Astrocyte (in vitro differentiated cells and primary cell): Measurements from ENCODE around the gene RNF44. TPM values are rescaled to one million over a fixed set of nuclear protein-coding genes. Genes with fewer than 3 reads are reported as not detected.

Experiments
- DNase-seq: peaks from one replicate; pipeline ENCODE4 v3.0.0-alpha.2; 2010; ENCODE audit warnings: low read depth
- FAIRE-seq: peaks from 2 replicates; lab custom pipeline; 2011; peaks lifted over from hg19 to GRCh38; lab: Jason Lieb, UNC
- H2AFZ ChIP-seq: 2 replicates; pipeline ENCODE4 v1.6.0; 2012; ENCODE audit warnings: low read depth, low read length, inconsistent platforms
- H3K27ac ChIP-seq: 2 replicates; pipeline ENCODE4 v1.5.1; 2011; ENCODE audit warnings: low read depth, low read length, inconsistent platforms
- H3K27me3 ChIP-seq: 2 replicates; pipeline ENCODE4 v1.6.0; 2011; ENCODE audit warnings: low read length, inconsistent platforms; ENCODE audit not compliant: insufficient read depth
- H3K36me3 ChIP-seq: 2 replicates; pipeline ENCODE4 v1.5.1; 2011; ENCODE audit warnings: low read length, inconsistent platforms; ENCODE audit not compliant: insufficient read depth
- H3K4me1 ChIP-seq: 2 replicates; pipeline ENCODE4 v1.5.1; 2011; ENCODE audit warnings: low read length, inconsistent platforms; ENCODE audit not compliant: insufficient read depth
- H3K4me2 ChIP-seq: 2 replicates; pipeline ENCODE4 v1.6.0; 2012; ENCODE audit warnings: low read length, inconsistent platforms
- H3K4me3 ChIP-seq: 2 replicates; pipeline ENCODE4 v1.5.1; 2011; ENCODE audit warnings: low read depth, mild to moderate bottlenecking, low read length, inconsistent platforms; ENCODE audit not compliant: insufficient read depth
- H3K79me2 ChIP-seq: 2 replicates; pipeline ENCODE4 v1.6.0; 2012; ENCODE audit warnings: mild to moderate bottlenecking, low read length, inconsistent platforms; ENCODE audit not compliant: insufficient read depth
- H3K9ac ChIP-seq: 2 replicates; pipeline ENCODE4 v1.6.0; 2012; ENCODE audit warnings: mild to moderate bottlenecking, low read length, inconsistent platforms
- H3K9me3 ChIP-seq: 2 replicates; pipeline ENCODE4 v1.5.1; 2012; ENCODE audit warnings: low read depth, mild to moderate bottlenecking, low read length, inconsistent platforms; ENCODE audit not compliant: insufficient read depth
- H4K20me1 ChIP-seq: 2 replicates; pipeline ENCODE4 v1.6.0; 2012; ENCODE audit warnings: low read length, inconsistent platforms; ENCODE audit not compliant: insufficient read depth
- H3K27ac Mint-ChIP-seq: one replicate; pipeline ENCODE4 v1.8.0; 2021; ENCODE audit warnings: mild to moderate bottlenecking, mixed read lengths; ENCODE audit not compliant: unreplicated experiment
- H3K27me3 Mint-ChIP-seq: one replicate; pipeline ENCODE4 v1.8.0; 2021; ENCODE audit warnings: low read depth, mixed read lengths; ENCODE audit not compliant: unreplicated experiment
- H3K36me3 Mint-ChIP-seq: one replicate; pipeline ENCODE4 v1.8.0; 2021; ENCODE audit warnings: low read depth, mixed read lengths; ENCODE audit not compliant: unreplicated experiment
- H3K4me1 Mint-ChIP-seq: one replicate; pipeline ENCODE4 v1.8.0; 2021; ENCODE audit warnings: low read depth, mixed read lengths; ENCODE audit not compliant: unreplicated experiment
- H3K4me3 Mint-ChIP-seq: one replicate; pipeline ENCODE4 v1.8.0; 2021; ENCODE audit warnings: mild to moderate bottlenecking, moderate library complexity, mixed read lengths; ENCODE audit not compliant: unreplicated experiment
- H3K9me3 Mint-ChIP-seq: one replicate; pipeline ENCODE4 v1.8.0; 2021; ENCODE audit warnings: mild to moderate bottlenecking, mixed read lengths; ENCODE audit not compliant: unreplicated experiment
- EZH2 ChIP-seq: IDR thresholded peaks from 2 replicates; pipeline ENCODE4 v1.6.1; 2012; ENCODE audit warnings: mild to moderate bottlenecking, low read length, inconsistent platforms; ENCODE audit not compliant: insufficient read depth
- total RNA-seq: library from RNA; stranded (reverse); gene quantifications from 2 replicates; pipeline ENCODE4 v1.2.1, GENCODE V29; 2021
- TF ChIP-seq, protein P1 (sequence below): IDR thresholded peaks from 2 replicates; pipeline ENCODE4 v1.5.1; 2011; ENCODE audit warnings: low read depth, mild to moderate bottlenecking, inconsistent platforms, low read length, moderate library complexity; ENCODE audit not compliant: insufficient read depth

RNF44 gene
- total RNA-seq, 1 donor from 2014 or later = 59.8 TPM

DNA sequence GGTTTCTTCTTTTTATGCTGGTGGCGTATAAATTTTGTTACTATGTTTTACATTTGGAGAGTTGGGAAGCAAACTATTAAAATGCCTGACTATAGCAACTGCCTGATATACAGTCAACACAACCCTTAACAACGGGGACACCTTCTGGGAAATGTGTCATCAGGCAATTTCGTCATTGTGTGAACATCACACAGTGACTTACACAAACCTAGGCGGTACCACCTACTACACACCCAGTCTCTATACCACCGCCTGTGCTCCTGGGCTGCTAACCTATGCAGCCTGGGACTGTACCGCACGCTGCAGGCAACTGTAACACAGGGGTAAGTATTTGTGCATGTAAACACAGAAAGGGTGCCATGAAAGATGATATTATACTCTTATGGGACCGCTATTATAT lies 10.6 kb upstream of the RNF44 start:
- H3K27ac Mint-ChIP-seq = no peak overlapping the region
- FAIRE-seq = no peak
- no peak overlapping the region for H3K4me2 ChIP-seq

DNA sequence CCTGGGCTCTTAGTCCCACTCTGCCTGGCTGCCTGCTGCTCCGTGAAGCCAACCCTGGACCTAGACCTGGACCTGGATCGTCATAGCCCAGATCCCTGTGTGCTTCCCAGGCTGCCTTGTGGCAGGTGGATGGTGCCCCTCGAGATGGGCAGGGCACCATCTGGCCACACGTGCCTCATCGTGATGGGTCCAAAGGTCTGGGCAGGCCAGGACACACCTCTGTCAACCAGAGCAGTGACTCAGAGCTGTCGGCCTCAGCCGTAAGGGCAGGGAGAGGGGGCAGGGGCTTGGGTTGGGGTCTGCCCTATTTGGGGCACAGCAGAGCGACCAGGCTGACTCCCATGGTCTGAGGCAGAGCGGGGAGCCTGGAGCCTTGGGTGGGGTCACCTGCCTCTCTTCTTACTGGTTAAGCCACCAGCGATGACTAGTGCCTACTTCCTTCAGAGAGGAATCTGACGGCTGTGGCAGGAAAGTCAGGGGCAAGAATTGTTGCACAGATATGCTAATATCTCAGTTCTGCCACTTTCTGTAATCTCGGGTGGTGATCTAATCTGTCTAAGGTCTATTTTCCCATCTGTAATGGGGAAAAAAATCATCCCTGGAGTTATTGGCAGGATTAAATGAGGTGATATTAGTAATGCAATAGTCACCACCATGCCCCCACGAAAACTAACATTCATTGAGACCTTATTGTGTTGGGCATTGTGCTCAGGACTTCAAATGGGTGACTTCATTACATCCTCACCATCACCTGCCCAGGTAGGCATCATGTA lies 8.7 kb upstream of the RNF44 start:
- Mint-ChIP-seq H3K27me3 (peaks cover 5% of the 10 kb centered on the region), H3K4me3 (no peak overlapping the region), H3K36me3 (no peaks in the 10 kb centered on the region), H3K9me3 (no peaks in the 10 kb centered on the region), H3K27ac (no peak overlapping the region), H3K4me1 (peaks cover 7% of the 10 kb centered on the region)
- FAIRE-seq = no peak
- Histone ChIP-seq H3K27ac (no peak overlapping the region), H3K36me3 (no peaks in the 10 kb centered on the region), H4K20me1 (no peaks in the 10 kb centered on the region), H3K4me1 (peaks cover 20% of the 10 kb centered on the region), H3K9me3 (no peaks in the 10 kb centered on the region), H3K9ac (no peak overlapping the region), H3K4me2 (no peak overlapping the region), H3K27me3 (no peaks in the 10 kb centered on the region), H3K4me3 (no peak overlapping the region), H2AFZ (no peak overlapping the region), H3K79me2 (no peaks in the 10 kb centered on the region)
- no peak for TF ChIP-seq EZH2
- TF ChIP-seq, protein P1, sequence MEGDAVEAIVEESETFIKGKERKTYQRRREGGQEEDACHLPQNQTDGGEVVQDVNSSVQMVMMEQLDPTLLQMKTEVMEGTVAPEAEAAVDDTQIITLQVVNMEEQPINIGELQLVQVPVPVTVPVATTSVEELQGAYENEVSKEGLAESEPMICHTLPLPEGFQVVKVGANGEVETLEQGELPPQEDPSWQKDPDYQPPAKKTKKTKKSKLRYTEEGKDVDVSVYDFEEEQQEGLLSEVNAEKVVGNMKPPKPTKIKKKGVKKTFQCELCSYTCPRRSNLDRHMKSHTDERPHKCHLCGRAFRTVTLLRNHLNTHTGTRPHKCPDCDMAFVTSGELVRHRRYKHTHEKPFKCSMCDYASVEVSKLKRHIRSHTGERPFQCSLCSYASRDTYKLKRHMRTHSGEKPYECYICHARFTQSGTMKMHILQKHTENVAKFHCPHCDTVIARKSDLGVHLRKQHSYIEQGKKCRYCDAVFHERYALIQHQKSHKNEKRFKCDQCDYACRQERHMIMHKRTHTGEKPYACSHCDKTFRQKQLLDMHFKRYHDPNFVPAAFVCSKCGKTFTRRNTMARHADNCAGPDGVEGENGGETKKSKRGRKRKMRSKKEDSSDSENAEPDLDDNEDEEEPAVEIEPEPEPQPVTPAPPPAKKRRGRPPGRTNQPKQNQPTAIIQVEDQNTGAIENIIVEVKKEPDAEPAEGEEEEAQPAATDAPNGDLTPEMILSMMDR = no peak
- no peak for DNase-seq

More for the DNA sequence above, 10.6 kb upstream of the RNF44 start:
- DNase-seq = no peak
- Histone ChIP-seq H3K27ac (no peak overlapping the region), H2AFZ (no peak overlapping the region), H3K9me3 (no peaks in the 10 kb centered on the region), H3K4me3 (no peak overlapping the region), H3K79me2 (no peaks in the 10 kb centered on the region), H3K4me1 (peaks cover 7% of the 10 kb centered on the region), H3K36me3 (no peaks in the 10 kb centered on the region), H3K27me3 (no peaks in the 10 kb centered on the region), H4K20me1 (no peaks in the 10 kb centered on the region), H3K9ac (no peak overlapping the region)
- H3K27me3 Mint-ChIP-seq = peaks cover 16% of the 10 kb centered on the region
- no peak overlapping the region for H3K4me3 Mint-ChIP-seq
- no peaks in the 10 kb centered on the region for H3K9me3 Mint-ChIP-seq
- no peaks in the 10 kb centered on the region for H3K36me3 Mint-ChIP-seq
- no peak for TF ChIP-seq EZH2
- TF ChIP-seq, protein P1 = no peak
- H3K4me1 Mint-ChIP-seq = no peaks in the 10 kb centered on the region

DNA sequence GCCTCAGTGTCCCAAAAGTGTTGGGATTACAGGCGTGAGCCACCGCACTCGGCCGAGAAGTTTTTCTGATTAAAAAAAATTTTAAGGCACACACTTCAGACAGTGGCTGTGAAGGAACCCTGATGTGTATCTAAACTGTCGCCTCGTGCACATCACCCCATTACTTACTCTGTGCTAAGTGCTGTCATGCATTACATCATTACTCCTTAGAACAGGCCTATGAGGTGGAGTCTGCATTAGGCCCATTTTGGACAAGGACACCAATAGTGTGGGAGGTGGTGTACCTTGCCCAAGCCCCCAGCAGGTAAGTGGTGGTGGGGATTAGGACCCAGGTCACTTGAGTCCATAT lies 8.2 kb upstream of the RNF44 start:
- TF ChIP-seq, protein P1 = no peak
- TF ChIP-seq EZH2 = no peak
- no peaks in the 10 kb centered on the region for H4K20me1 ChIP-seq
- H3K27me3 ChIP-seq = no peaks in the 10 kb centered on the region
- H3K36me3 ChIP-seq = no peaks in the 10 kb centered on the region
- H3K4me1 ChIP-seq = peaks cover 20% of the 10 kb centered on the region
- H3K9ac ChIP-seq = no peak overlapping the region
- Mint-ChIP-seq H3K27me3 (peaks cover 3% of the 10 kb centered on the region), H3K4me1 (peaks cover 10% of the 10 kb centered on the region), H3K27ac (no peak overlapping the region), H3K36me3 (peaks cover 2% of the 10 kb centered on the region), H3K4me3 (peak overlapping the region; percentile 42), H3K9me3 (no peaks in the 10 kb centered on the region)
- H2AFZ ChIP-seq = no peak overlapping the region
- H3K9me3 ChIP-seq = no peaks in the 10 kb centered on the region
- H3K27ac ChIP-seq = no peak overlapping the region
- no peak for FAIRE-seq
- DNase-seq = no peak
- H3K79me2 ChIP-seq = no peaks in the 10 kb centered on the region
- no peak overlapping the region for H3K4me2 ChIP-seq
- no peak overlapping the region for H3K4me3 ChIP-seq
